Nephron progenitor cell (in vitro differentiated cells): ENCODE data around the gene ITPKA.

ENCODE experiments used
- DNase-seq: peaks from one replicate; pipeline ENCODE4 v3.0.0; 2021
- H3K27ac Mint-ChIP-seq: 2 replicates; pipeline ENCODE4 v1.8.0; 2021; ENCODE audit warnings: mild to moderate bottlenecking, moderate library complexity, mixed read lengths
- H3K27me3 Mint-ChIP-seq: 2 replicates; pipeline ENCODE4 v1.8.0; 2021; ENCODE audit warnings: mild to moderate bottlenecking, low read depth, mixed read lengths; ENCODE audit not compliant: poor library complexity
- H3K36me3 Mint-ChIP-seq: 2 replicates; pipeline ENCODE4 v1.8.0; 2021; ENCODE audit warnings: low read depth, mixed read lengths
- H3K4me1 Mint-ChIP-seq: 2 replicates; pipeline ENCODE4 v1.8.0; 2021; ENCODE audit warnings: mixed read lengths
- H3K4me3 Mint-ChIP-seq: 2 replicates; pipeline ENCODE4 v1.8.0; 2021; ENCODE audit warnings: mild to moderate bottlenecking, moderate library complexity, mixed read lengths
- H3K9me3 Mint-ChIP-seq: 2 replicates; pipeline ENCODE4 v1.8.0; 2021; ENCODE audit warnings: mild to moderate bottlenecking, moderate library complexity, mixed read lengths
- TF ChIP-seq, protein P1 (sequence below): fragments of 200-600 bp; sonication (generic); IDR thresholded peaks from 2 replicates; pipeline ENCODE4 v1.5.0; 2021; ENCODE audit warnings: antibody characterized with exemption

The ITPKA gene

GRCh38 chr15:41511331-41511898 is 17.7 kb downstream of the ITPKA start:
- Mint-ChIP-seq H3K9me3 (no peaks in the 10 kb centered on the region), H3K27me3 (peaks cover 87% of the 10 kb centered on the region), H3K27ac (no peak overlapping the region), H3K36me3 (peaks cover 4% of the 10 kb centered on the region), H3K4me1 (peaks cover 21% of the 10 kb centered on the region), H3K4me3 (no peak overlapping the region)
- no peak for DNase-seq
- TF ChIP-seq, protein P1, sequence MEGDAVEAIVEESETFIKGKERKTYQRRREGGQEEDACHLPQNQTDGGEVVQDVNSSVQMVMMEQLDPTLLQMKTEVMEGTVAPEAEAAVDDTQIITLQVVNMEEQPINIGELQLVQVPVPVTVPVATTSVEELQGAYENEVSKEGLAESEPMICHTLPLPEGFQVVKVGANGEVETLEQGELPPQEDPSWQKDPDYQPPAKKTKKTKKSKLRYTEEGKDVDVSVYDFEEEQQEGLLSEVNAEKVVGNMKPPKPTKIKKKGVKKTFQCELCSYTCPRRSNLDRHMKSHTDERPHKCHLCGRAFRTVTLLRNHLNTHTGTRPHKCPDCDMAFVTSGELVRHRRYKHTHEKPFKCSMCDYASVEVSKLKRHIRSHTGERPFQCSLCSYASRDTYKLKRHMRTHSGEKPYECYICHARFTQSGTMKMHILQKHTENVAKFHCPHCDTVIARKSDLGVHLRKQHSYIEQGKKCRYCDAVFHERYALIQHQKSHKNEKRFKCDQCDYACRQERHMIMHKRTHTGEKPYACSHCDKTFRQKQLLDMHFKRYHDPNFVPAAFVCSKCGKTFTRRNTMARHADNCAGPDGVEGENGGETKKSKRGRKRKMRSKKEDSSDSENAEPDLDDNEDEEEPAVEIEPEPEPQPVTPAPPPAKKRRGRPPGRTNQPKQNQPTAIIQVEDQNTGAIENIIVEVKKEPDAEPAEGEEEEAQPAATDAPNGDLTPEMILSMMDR = no peak

DNA sequence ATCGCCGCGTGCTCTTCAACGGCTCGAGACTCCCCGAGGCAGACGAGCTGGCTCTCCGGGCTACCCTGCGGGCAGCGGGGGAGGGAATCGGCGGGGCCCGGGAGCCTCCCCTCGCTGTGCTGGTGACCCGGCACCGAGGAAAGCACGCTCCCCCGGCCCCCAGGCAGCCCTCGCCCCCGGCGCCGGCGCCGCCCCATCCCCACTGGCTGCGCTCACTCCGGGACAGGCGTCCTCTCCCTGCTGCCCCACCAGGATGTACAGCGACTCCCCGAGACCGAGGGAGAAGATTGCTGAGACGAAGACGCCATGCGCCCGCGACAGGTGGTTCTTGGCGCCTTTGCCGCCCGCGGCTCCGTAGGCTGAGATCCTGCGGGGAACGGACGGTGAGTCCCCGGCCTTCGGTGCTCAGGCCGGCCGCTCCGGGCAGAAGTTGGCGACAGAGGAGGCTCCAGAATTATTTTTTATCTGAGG is 18.3 kb downstream of the ITPKA start:
- peaks cover 9% of the 10 kb centered on the region for H3K36me3 Mint-ChIP-seq
- TF ChIP-seq, protein P1 = no peak
- DNase-seq = peak; percentile 41
- peak overlapping the region; percentile 50 for H3K4me3 Mint-ChIP-seq
- H3K9me3 Mint-ChIP-seq = no peaks in the 10 kb centered on the region
- peaks cover 82% of the 10 kb centered on the region for H3K27me3 Mint-ChIP-seq
- H3K4me1 Mint-ChIP-seq = peaks cover 21% of the 10 kb centered on the region
- H3K27ac Mint-ChIP-seq = no peak overlapping the region

DNA sequence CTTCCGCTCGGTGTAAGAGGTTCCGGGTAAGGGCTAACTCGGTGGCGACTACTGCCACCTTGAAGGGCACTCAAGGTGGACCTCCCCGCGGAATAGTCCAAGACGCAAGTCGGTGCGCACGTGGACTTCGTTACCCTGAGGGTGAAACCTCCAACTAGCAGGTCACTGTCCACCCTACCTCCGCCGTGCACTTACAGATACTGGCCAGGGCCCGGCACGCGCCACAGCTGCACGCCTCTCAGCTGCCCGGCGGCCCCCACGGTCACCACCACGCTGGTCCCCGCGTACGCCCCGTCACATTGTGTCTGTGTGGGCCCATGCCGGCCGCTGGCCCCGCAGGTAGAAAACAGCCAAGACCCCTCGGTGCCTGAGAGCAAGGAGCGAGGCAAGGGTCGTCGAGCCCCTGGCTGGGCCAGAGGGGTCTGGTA is 18.9 kb downstream of the ITPKA start:
- TF ChIP-seq, protein P1 = no peak
- DNase-seq = peak; percentile 23

DNA sequence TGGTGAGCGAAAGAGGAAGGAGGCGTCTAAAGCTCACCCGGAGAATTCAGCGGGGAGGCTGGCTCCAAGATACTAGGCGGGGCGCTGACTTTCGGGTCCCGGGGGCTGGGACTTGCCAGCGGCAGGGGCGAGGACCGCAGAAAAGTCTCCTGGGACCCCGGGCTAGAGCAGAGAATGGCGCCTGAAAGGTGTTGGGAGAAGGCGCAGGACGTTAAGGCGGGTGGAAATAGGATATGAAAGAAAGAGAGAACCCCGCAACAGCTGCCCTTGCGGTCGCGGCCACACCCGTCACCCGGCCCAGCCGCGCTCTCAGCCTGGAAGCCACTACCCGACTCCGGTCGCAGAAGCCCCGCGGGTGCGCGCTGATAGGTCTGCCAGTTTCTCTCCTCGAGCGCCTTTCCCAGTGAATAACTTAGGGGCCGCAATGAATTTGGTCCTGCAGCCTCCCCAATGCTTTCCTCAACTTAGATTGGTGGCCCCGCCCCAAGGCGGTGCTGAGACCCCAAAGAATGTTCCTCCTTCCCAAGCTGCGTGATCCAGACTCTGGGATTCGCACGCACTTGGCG is 19.3 kb downstream of the ITPKA start:
- H3K4me3 Mint-ChIP-seq = peak overlapping the region; percentile 79
- H3K27me3 Mint-ChIP-seq = peaks cover 74% of the 10 kb centered on the region
- H3K9me3 Mint-ChIP-seq = no peaks in the 10 kb centered on the region
- H3K36me3 Mint-ChIP-seq = peaks cover 20% of the 10 kb centered on the region
- TF ChIP-seq, protein P1 = no peak
- peak; percentile 56 for DNase-seq
- H3K4me1 Mint-ChIP-seq = peaks cover 21% of the 10 kb centered on the region
- H3K27ac Mint-ChIP-seq = no peak overlapping the region

More for the DNA sequence above, 18.9 kb downstream of the ITPKA start:
- Mint-ChIP-seq H3K27me3 (peaks cover 76% of the 10 kb centered on the region), H3K9me3 (no peaks in the 10 kb centered on the region), H3K4me3 (peak overlapping the region; percentile 79), H3K4me1 (peaks cover 21% of the 10 kb centered on the region), H3K36me3 (peaks cover 15% of the 10 kb centered on the region), H3K27ac (no peak overlapping the region)

- Mint-ChIP-seq H3K27me3 (peaks cover 67% of the 10 kb centered on the region), H3K9me3 (no peaks in the 10 kb centered on the region), H3K27ac (no peak within 1 kb of the TSS), H3K4me3 (peak within 1 kb of the TSS; percentile 79), H3K4me1 (peaks cover 21% of the 10 kb centered on the region), H3K36me3 (peaks cover 22% of the 10 kb centered on the region)
- TF ChIP-seq, protein P1 = no peak
- peak; percentile 75 for DNase-seq
These were observed 20.0 kb downstream of the ITPKA start, which contains the start of gene LTK for GRCh38 chr15:41513506-41514227. LTK (minus strand) TSS chr15:41513827; CDS start chr15:41513709, 118 bp downstream.
